ENCODE data around the gene NRTN.
A peak's percentile ranks its signal among the peaks of the same experiment; 100 is the strongest.

The NRTN gene

DNA sequence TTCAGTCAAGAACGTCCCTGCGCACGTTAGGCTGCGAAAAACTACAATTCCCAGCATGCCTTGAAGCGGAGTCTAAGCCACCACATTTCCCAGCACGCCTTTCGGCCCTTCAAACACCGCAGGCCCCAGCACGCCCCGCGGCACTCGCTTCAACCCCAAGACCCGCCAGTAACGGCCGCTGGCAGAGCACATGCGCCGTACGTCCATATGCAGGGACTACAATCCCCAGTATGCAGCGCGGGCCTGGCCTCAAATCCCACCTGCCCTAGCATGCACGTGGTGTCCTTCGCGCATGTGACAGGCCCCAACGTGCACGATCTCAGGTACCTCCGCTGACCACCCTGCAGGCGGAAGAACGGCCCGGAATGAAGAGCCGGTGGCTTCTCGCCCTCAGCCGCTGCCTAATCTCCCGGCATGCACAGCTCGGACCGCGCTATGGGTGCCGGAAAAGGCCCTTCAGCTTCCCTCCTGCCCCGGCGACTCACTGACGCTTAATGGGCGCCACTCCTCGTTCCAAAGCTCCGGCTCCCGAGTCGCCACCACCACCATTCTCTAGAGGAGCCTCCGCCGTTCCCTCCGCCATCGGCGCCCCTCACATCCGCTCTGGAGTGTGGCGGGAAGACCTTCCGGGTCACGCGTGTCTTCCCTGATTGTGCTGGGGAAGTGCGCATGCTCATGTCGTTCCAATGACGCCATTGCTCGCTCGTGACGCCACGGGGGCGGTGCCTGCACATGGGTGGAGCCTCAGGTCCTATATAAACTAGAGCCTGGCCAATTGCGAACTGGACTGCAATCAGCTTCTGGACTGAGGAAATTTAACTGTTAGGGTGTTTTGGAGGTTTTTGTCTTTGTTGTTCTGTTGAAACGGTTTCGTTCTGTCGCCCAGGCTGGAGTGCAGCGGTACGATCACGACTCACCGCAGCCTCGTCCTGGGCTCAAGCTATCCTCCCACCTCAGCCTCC is 14.0 kb upstream of the NRTN start, which contains the start of gene DUS3L:
Gene DUS3L (minus strand): TSS at position 605 of the 962 bp plus-strand sequence. CDS start 22 bp downstream, at position 583.
- peak; percentile 90 for DNase-seq

DNA sequence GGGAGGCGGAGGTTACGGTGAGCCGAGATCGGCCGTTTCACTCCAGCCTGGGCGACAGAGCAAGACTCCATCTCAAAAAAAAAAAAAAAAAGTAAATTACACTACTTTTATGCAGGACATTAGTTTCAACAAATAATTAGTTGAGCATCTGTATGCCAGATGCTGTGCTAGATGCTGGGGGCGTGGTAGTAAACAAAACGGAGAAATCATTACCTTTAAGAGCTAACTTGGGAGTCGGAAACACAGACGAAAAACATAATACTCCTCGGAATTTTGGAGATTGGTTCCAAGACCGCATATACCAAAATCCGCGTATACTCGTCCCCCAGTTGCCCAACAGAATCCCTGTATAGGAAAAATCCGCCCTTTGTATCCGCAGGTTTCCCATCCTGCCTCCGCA is 12.6 kb upstream of the NRTN start:
- DNase-seq, result no peak

DNA sequence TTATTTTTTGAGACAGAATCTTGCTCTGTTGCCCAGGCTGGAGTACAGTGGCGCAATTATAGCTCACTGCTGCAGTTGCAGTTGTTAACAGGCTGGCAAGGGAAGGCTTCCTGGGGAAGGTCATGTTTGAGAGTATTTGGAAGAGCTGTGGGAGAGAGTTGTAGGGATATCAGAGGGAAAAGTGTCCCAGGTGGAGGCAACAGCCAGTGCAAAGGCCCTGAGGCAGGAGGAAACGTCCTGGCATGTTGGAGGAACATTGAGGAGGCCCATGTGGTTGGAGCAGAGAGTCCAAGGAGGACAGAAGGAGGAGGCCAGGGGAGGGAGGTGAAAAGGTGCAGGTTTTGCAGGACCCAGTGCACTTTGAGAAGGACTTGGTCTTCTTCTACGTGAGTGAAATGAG is 11.7 kb upstream of the NRTN start:
- DNase-seq, result no peak

- DNase-seq, result no peak
Measured at GRCh38 chr19:5795382-5795919, 9.4 kb upstream of the NRTN start.

DNA sequence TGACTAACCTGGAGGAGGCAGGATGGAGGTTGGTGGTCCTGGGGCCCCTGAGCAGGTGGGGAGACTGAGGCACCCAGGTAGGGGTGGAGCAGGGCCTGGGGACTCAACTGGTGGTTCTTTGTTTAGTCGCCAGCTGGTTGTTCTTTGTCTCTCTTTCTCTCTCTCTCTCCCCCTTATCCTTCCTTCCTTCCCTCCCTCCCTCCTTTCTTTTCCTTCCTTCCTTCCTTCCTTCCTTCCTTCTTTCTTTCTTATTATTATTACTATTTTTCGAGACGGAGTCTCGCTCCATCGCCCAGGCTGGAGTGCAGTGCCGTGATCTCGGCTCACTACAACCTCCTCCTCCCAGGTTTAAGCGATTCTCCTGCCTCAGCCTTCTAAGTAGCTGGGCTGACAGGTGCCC is 6.6 kb upstream of the NRTN start:
- DNase-seq, result no peak

DNA sequence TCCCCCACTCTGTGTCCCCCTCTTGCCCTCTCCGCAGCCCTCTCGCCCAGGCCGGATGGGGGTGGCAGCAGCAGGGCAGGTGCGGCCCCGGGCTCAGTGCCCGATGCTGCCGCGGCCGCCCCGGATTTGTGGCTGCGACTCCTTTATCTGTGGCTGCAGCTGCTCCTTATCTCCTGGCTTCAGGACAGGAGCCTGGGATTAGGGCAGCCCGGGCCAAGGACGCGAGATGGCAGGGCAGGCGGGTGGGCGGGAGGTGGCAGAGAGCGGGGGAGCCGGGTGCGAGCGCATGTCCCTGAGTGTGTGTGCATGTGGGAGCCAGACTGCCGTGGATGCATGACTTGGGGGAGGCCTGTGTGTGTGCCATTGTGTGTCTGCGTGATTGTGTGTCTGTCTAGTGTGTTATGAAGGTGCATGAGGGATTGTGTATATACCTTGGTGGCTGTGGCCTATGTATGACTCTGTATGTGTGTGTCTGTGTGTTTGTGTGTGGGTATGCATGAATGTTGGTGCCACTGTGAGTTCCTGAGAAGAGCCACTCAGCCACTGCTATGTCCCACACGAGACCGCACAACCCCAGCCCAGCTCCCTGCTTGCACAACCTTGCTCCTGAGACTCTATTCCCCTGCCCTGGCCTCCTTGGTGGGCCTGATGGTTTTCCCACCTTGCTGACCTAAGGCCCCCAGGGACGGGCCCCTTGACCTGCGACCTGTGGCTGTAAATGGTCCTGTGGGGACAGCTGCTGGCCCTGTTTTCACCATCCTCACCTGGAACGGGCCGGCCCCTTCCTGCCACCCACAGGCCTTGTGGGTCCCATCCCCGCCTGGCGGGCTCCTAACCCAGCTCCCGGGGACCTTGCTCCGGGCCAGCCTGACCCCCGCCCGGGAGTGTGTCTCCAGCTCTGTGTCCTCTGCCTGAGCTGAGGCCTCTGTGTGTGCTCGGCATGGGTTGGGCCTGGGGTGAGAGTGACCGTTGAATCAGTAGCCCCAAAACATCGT is 5.3 kb upstream of the NRTN start:
- no peak for DNase-seq

GRCh38 chr19:5800361-5801270 is 4.3 kb upstream of the NRTN start:
- DNase-seq, result no peak

- no peak for DNase-seq
Measured at GRCh38 chr19:5801796-5802619, 2.9 kb upstream of the NRTN start.

DNA sequence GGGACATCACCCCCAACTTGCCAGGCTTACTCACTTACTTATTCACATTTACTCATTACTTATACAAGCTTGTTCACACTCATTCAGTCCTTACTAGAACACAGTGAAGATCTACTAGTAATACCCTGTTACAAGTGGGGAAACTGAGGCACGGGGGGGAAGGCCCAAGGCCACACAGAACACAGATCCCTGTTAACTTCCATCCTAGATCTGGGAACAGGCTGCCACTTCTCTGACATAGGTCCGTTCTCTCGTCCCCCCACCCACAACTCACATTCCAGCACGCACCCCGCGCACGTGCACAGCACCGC is 1.5 kb upstream of the NRTN start:
- no peak for DNase-seq

DNA sequence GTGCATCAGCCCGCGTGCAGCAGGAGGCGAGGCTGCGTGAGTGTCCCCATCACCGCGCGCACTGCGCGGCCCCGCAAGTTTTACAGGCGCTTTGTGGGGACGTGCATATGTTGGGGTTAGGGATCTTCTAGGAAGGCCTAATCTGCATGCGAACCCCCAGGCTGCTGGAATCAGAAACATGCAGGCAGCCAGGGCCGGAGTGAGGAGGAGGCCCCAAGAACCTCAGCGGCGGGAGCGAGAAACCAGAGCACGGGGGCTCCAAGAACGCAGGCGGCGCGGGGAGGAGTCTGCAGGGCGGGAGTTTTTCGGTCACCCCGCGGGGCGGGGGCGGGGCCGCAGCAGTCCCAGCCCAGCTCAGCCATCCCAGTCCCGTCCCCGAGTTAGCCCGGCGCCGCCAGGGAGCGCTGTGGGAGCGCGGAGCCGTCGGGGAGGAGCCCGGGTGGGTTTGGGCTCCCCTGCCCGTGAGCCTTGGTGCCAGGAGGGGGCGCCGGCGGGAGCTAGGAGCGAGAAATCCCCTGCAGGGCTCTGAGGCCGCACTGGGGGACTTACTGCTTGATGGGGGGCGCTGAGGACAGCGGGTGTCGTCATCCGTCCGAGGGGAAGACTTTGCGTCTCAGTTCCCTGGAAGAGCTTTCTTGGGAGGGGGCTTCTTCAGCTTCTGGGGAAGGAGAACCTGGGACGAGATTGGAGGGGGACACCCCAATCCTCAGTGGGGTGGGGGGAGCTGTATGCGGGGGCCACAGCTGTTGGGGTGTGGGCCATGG is 933 bp upstream of the NRTN start:
- peak; percentile 82 for DNase-seq

GRCh38 chr19:5805462-5806132 is 730 bp downstream of the NRTN start:
- no peak for DNase-seq

DNA sequence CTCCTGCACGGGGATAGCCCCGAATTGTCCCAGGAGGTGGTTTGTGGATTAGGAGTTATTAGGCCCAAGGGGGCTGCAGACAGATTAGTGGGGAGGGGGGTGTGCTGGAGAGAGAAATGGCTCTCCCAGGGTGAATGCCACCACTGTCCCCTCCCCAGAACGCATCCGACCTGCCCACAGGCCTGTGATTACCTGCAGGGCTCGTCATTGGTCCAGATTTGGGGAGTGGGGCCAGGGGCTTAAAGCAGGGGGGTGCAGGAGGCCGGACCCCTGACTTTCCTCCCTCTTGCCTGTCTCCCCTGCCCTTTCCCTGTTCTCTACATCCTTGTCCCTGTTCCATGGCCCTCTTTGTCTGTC is 1.2 kb downstream of the NRTN start:
- DNase-seq, result no peak

- DNase-seq, result no peak
Measured at GRCh38 chr19:5806905-5807304, 2.0 kb downstream of the NRTN start.

DNA sequence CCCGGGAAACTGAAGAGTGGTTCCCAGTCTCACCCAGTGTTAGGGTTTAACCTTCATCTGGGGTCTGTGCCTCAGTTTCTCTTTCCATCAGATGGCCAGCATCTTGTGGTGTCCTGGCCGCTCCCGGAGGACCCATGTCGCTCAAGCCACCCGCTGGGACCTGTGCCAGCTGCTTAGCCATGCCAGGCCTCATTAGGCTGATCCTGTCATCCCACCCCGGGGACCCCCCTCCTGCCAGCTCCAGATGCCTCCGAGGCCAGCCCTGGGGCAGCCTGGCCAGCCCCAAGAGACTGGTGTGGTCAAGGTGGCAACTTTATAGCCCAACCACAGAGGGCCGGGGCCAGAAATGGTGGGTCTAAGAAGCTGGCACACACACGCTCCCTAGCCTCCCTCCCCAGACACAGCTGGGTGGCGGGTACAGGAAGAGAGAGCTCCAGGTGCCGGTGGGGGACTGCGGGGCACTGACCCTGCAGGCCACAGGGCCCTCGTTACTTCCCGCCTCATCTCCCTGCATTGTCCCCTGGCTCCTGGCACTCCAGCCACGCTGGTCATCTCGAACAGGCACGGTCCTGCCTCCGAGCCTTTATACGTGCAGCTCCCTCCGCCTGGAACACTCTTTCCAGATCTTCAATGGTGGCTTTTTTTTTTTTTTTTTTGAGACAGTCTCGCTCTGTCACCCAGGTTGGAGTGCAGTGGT is 3.4 kb downstream of the NRTN start:
- no peak for DNase-seq

GRCh38 chr19:5809053-5809452 is 4.2 kb downstream of the NRTN start:
- DNase-seq, result no peak

DNA sequence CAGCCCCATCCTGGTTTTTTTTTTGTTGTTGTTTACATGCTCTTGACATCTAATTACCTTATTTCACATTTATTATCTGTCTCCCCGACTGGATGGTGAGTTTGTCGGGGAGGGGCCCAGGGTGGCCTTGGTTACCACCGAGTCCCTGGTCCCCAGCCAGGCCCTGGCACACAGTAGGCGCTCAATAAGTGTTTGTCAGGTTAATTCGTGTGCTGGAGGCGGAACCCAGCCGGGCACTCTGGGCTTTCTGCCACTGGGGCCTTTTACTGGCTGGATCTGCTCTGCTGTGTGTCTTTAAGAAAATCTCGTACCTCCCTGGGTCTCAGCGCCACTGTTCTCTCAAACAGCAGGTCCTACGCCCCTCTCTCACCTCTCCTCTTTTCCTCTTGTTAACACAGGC is 4.6 kb downstream of the NRTN start:
- DNase-seq, result no peak

GRCh38 chr19:5811117-5811516 is 6.2 kb downstream of the NRTN start:
- no peak for DNase-seq

DNA sequence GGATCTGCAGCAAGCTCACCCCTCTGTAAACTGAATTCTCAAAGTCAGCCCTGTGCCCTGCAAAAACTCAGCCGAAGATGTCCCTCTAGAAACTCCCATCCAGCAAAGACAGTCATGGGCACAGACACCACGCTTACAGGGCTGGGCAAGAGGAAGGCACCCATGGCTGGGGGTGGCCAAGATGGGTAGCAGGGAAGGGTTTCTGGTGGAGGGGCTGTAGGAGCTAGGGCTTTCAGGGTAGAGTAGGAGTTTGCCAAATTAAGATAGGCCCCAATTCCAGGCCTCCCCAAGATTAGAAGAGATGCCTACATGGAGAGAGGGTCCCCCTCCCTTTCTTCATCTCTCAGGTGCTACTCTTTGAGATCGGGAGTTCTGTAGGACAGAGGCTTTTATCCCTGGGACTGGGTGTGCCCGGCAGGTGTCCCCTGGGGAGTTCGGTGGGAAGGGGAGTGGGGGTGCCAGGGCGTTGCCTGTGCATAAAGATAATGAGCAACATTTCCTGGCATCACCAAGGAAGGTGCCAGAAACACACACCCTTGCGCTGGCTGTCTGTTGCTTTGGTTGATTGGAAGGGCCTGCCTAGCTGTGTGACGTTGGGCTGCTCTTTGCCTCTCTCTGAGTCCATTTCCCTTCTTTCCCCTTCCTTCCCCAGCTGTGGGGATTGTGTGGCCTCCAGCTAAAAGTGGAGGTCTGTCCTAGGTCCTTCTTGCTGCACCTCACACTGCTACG is 9.4 kb downstream of the NRTN start:
- no peak for DNase-seq

GRCh38 chr19:5814852-5815246 is 10.0 kb downstream of the NRTN start:
- no peak for DNase-seq
